ENCODE data around the gene TAX1BP1. TPM values are rescaled to one million over a fixed set of nuclear protein-coding genes. Genes with fewer than 3 reads are reported as not detected.

Gene TAX1BP1
- total and polyA plus RNA-seq, 2 of the 13 experiments (the other 11 are each of a cell fraction or from before 2014, with no cell fraction given): 95.2 to 98.9 TPM

DNA sequence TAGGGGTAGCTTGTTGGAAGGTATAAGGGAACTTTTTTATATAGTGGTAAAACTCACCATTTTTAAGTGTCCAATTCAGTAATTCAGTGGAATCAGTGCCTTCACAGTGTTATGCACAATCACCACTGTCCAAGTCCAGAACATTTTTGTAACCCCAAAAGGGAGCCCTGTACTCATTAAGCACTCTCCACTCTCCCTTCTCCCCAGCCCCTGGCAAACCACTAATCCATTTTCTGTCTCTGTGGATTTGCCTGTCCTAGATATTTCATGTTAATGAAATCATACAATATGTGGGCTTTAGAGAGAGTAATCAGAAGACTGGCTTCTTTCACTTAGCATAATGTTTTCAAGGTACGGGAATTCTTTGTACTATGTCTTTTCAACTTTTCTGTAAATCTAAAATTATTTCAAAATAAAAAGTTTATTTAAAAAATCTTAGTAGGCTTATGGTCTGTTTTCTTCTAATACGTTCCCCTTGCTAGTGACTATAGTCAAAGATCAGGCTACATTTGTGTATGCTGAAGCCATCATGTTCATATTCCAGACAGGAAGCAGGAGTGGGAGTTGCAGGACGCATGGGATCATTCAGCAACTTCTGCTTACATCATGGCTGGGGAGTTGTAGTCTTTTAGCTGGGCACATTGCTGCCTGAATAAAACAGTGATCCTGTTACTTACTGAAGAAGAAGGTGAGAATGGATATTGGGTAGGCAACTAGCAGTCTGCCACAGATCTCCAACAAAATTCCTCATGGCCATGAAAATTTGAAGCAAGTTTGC, 35.4 kb upstream of the TAX1BP1 start:
- no peaks in the 10 kb centered on the region for H3K27me3 ChIP-seq (ENCODE audit: control insufficient read depth in 1 of 2, insufficient read depth in 2 of 2, low read length in 2 of 2)
- H3K9me3 ChIP-seq (ENCODE audit: low read length): no peaks in the 10 kb centered on the region
- H3K4me1 ChIP-seq (ENCODE audit: insufficient read depth, low read length): no peaks in the 10 kb centered on the region
- H2AFZ ChIP-seq (ENCODE audit: low read length): no peak overlapping the region
- intact Hi-C loops (cut with micrococcal nuclease; ENCODE audit: unreplicated experiment) (no loop called here), in situ Hi-C loops (cut with HindIII; ENCODE audit: extremely low pct_ligation_motif_present, low pct_unique_long_range_greater_than_20kb) (no loop called here)
- FAIRE-seq (no peak), DNase-seq (ENCODE audit: low spot score) (no peak), ATAC-seq (no peak)
- WGBS (ENCODE audit: low lambda C conversion rate): 74% methylated on average over 3 of the region's 3 CpGs
- H3K27ac ChIP-seq (ENCODE audit: extremely low read length, insufficient read depth, low read length): no peak overlapping the region
- no peaks in the 10 kb centered on the region for H4K20me1 ChIP-seq (ENCODE audit: insufficient read depth, low read length)
- H3K36me3 ChIP-seq (replicated peaks in 1 of 2; ENCODE audit: control insufficient read depth in 1 of 2, insufficient read depth in 2 of 2, low read length in 2 of 2): no peaks in the 10 kb centered on the region
- no peak overlapping the region for H3K4me3 ChIP-seq (replicated peaks in 1 of 3; ENCODE audit: insufficient read depth in 1 of 3, low read depth in 2 of 3, low read length in 3 of 3)
- no peaks in the 10 kb centered on the region for H3K79me2 ChIP-seq (ENCODE audit: insufficient read depth, low read length)
- CTCF ChIA-PET (ENCODE audit: low intra/inter-chr PET ratio, low total read pairs): no interaction called here
- POLR2A ChIA-PET: interaction anchor here (1.3 kb wide), 1 partner anchor 10 kb away, joined by 4 read pairs; no protein-coding TSS in a partner anchor
- H3K9ac ChIP-seq (ENCODE audit: insufficient read depth, low read depth, low read length): no peak overlapping the region
- no peak overlapping the region for H3K4me2 ChIP-seq (ENCODE audit: low read depth, low read length)
- BruUV-seq (replicated peaks): no TSS peak
- TF ChIP-seq XBP1 (CRISPR knock-in tag; IDR thresholded peaks at IDR 0.05) (no peak), ZNF740 (CRISPR knock-in tag; IDR thresholded peaks at IDR 0.05) (no peak), ZNF512 (CRISPR knock-in tag; IDR thresholded peaks at IDR 0.05) (no peak), ZNF839 (CRISPR knock-in tag; IDR thresholded peaks at IDR 0.05; ENCODE audit: borderline replicate concordance) (no peak), TBX2 (CRISPR knock-in tag; IDR thresholded peaks at IDR 0.05; ENCODE audit: borderline replicate concordance) (no peak), ZNF784 (CRISPR knock-in tag; IDR thresholded peaks at IDR 0.05; ENCODE audit: borderline replicate concordance) (no peak), MED8 (CRISPR knock-in tag; IDR thresholded peaks at IDR 0.05; ENCODE audit: insufficient replicate concordance) (no peak), ZFY (CRISPR knock-in tag; IDR thresholded peaks at IDR 0.05) (no peak), BATF2 (CRISPR knock-in tag; IDR thresholded peaks at IDR 0.05) (no peak), KIAA2018 (CRISPR knock-in tag; IDR thresholded peaks at IDR 0.05; ENCODE audit: borderline replicate concordance) (no peak)
